ENCODE data around the gene VWA2.
A peak's percentile ranks its signal among the peaks of the same experiment; 100 is the strongest.

The VWA2 gene

GRCh38 chr10:114316744-114317143, 77.7 kb downstream of the VWA2 start:
- no peak overlapping the region for H2BK15ac ChIP-seq (ENCODE audit: low read length)
- no peak overlapping the region for H2BK12ac ChIP-seq (ENCODE audit: low read length)
- H3K23ac ChIP-seq (ENCODE audit: low read depth, low read length, poor library complexity) = no peak overlapping the region
- peaks cover 2% of the 10 kb centered on the region in 2 donors for H3K4me1 ChIP-seq (ENCODE audit: control insufficient read depth in 2 of 2, insufficient read depth in 1 of 2, low read depth in 1 of 2, low read length in 2 of 2)
- no peak overlapping the region for H4K8ac ChIP-seq (ENCODE audit: low read depth, low read length)
- H3K9me3 ChIP-seq (replicated peaks in 1 of 2; ENCODE audit: control insufficient read depth in 2 of 2, insufficient read depth in 1 of 2, low read depth in 1 of 2, low read length in 2 of 2) = no peaks in the 10 kb centered on the region
- H3K27me3 ChIP-seq (ENCODE audit: control insufficient read depth in 3 of 3, insufficient read depth in 3 of 3, low read depth in 1 of 3, low read length in 3 of 3) = no peaks in the 10 kb centered on the region
- H2BK5ac ChIP-seq (ENCODE audit: low read length) = no peak overlapping the region
- H3K4me3 ChIP-seq (ENCODE audit: low read length in 2 of 2) = no peak overlapping the region
- H2AK5ac ChIP-seq (ENCODE audit: low read depth, low read length) = no peak overlapping the region
- no peaks in the 10 kb centered on the region for H3K36me3 ChIP-seq (replicated peaks in 1 of 2; ENCODE audit: control insufficient read depth in 2 of 2, insufficient read depth in 2 of 2, low read length in 2 of 2)
- no peak overlapping the region for H2BK120ac ChIP-seq (ENCODE audit: low read depth, low read length)
- H2AFZ ChIP-seq (ENCODE audit: low read length) = no peak overlapping the region
- H3K4me2 ChIP-seq (ENCODE audit: insufficient read depth, low read length, poor library complexity, severe bottlenecking) = no peak overlapping the region
- H3K9ac ChIP-seq (ENCODE audit: low read depth, low read length, poor library complexity) = no peak overlapping the region
- no peak for DNase-seq (ENCODE audit: low spot score)
- no CpG with 5 or more reads among the region's 5 CpGs for WGBS, 2 donors (ENCODE audit: extremely low coverage in 2 of 2, insufficient read length in 2 of 2, insufficient replicate concordance in 1 of 2)
- H3K79me1 ChIP-seq (ENCODE audit: low read depth, low read length) = no peaks in the 10 kb centered on the region
- no peak overlapping the region for H3K27ac ChIP-seq (replicated peaks; ENCODE audit: low read length)
- no peak overlapping the region for H3K14ac ChIP-seq (ENCODE audit: low read length)
- no peak overlapping the region for H3K18ac ChIP-seq (ENCODE audit: low read length)
- no peak overlapping the region for H4K91ac ChIP-seq (ENCODE audit: low read depth, low read length, poor library complexity)
- no peak overlapping the region for H3K4ac ChIP-seq (ENCODE audit: low read length)

- H3K27me3 ChIP-seq (ENCODE audit: control insufficient read depth in 3 of 3, insufficient read depth in 3 of 3, low read depth in 1 of 3, low read length in 3 of 3) = no peaks in the 10 kb centered on the region
- no peak overlapping the region for H2AK5ac ChIP-seq (ENCODE audit: low read depth, low read length)
- H3K4me3 ChIP-seq (ENCODE audit: low read length in 2 of 2) = no peak overlapping the region
- WGBS, 2 donors (ENCODE audit: extremely low coverage in 2 of 2, insufficient read length in 2 of 2, insufficient replicate concordance in 1 of 2) = no CpG with 5 or more reads among the region's 18 CpGs
- H3K18ac ChIP-seq (ENCODE audit: low read length) = peak overlapping the region; percentile 44
- DNase-seq (ENCODE audit: low spot score) = no peak
- H3K4me1 ChIP-seq (ENCODE audit: control insufficient read depth in 2 of 2, insufficient read depth in 1 of 2, low read depth in 1 of 2, low read length in 2 of 2) = peaks cover 2% of the 10 kb centered on the region in 2 donors
- no peaks in the 10 kb centered on the region for H3K36me3 ChIP-seq (replicated peaks in 1 of 2; ENCODE audit: control insufficient read depth in 2 of 2, insufficient read depth in 2 of 2, low read length in 2 of 2)
- no peak overlapping the region for H3K4me2 ChIP-seq (ENCODE audit: insufficient read depth, low read length, poor library complexity, severe bottlenecking)
- no peak overlapping the region for H3K9ac ChIP-seq (ENCODE audit: low read depth, low read length, poor library complexity)
- no peak overlapping the region for H2BK12ac ChIP-seq (ENCODE audit: low read length)
- no peak overlapping the region for H2BK120ac ChIP-seq (ENCODE audit: low read depth, low read length)
- no peaks in the 10 kb centered on the region for H3K9me3 ChIP-seq (replicated peaks in 1 of 2; ENCODE audit: control insufficient read depth in 2 of 2, insufficient read depth in 1 of 2, low read depth in 1 of 2, low read length in 2 of 2)
- H2BK5ac ChIP-seq (ENCODE audit: low read length) = no peak overlapping the region
- H3K79me1 ChIP-seq (ENCODE audit: low read depth, low read length) = no peaks in the 10 kb centered on the region
- no peak overlapping the region for H4K91ac ChIP-seq (ENCODE audit: low read depth, low read length, poor library complexity)
- no peak overlapping the region for H3K14ac ChIP-seq (ENCODE audit: low read length)
- H4K8ac ChIP-seq (ENCODE audit: low read depth, low read length) = no peak overlapping the region
- no peak overlapping the region for H3K4ac ChIP-seq (ENCODE audit: low read length)
- no peak overlapping the region for H3K27ac ChIP-seq (replicated peaks; ENCODE audit: low read length)
- no peak overlapping the region for H3K23ac ChIP-seq (ENCODE audit: low read depth, low read length, poor library complexity)
- H2BK15ac ChIP-seq (ENCODE audit: low read length) = peak overlapping the region; percentile 30
- H2AFZ ChIP-seq (ENCODE audit: low read length) = no peak overlapping the region
Measured at GRCh38 chr10:114319406-114320248, 80.6 kb downstream of the VWA2 start.

- H3K36me3 ChIP-seq (replicated peaks in 1 of 2; ENCODE audit: control insufficient read depth in 2 of 2, insufficient read depth in 2 of 2, low read length in 2 of 2) = no peaks in the 10 kb centered on the region
- H2BK5ac ChIP-seq (ENCODE audit: low read length) = peak overlapping the region; percentile 27
- H3K4me1 ChIP-seq (ENCODE audit: control insufficient read depth in 2 of 2, insufficient read depth in 1 of 2, low read depth in 1 of 2, low read length in 2 of 2) = peaks cover 4% of the 10 kb centered on the region in 2 donors
- H3K27ac ChIP-seq (replicated peaks; ENCODE audit: low read length) = no peak overlapping the region
- no peak overlapping the region for H2BK15ac ChIP-seq (ENCODE audit: low read length)
- no peak overlapping the region for H3K4me2 ChIP-seq (ENCODE audit: insufficient read depth, low read length, poor library complexity, severe bottlenecking)
- no CpG with 5 or more reads among the region's 23 CpGs for WGBS, 2 donors (ENCODE audit: extremely low coverage in 2 of 2, insufficient read length in 2 of 2, insufficient replicate concordance in 1 of 2)
- no peak for DNase-seq (ENCODE audit: low spot score)
- peak overlapping the region; percentile 49 for H3K23ac ChIP-seq (ENCODE audit: low read depth, low read length, poor library complexity)
- H2BK120ac ChIP-seq (ENCODE audit: low read depth, low read length) = peak overlapping the region; percentile 90
- H3K4ac ChIP-seq (ENCODE audit: low read length) = no peak overlapping the region
- no peaks in the 10 kb centered on the region for H3K79me1 ChIP-seq (ENCODE audit: low read depth, low read length)
- H3K9me3 ChIP-seq (replicated peaks in 1 of 2; ENCODE audit: control insufficient read depth in 2 of 2, insufficient read depth in 1 of 2, low read depth in 1 of 2, low read length in 2 of 2) = no peaks in the 10 kb centered on the region
- no peak overlapping the region for H4K91ac ChIP-seq (ENCODE audit: low read depth, low read length, poor library complexity)
- H3K4me3 ChIP-seq (ENCODE audit: low read length in 2 of 2) = no peak overlapping the region
- no peak overlapping the region for H4K8ac ChIP-seq (ENCODE audit: low read depth, low read length)
- H2AFZ ChIP-seq (ENCODE audit: low read length) = no peak overlapping the region
- H3K27me3 ChIP-seq (ENCODE audit: control insufficient read depth in 3 of 3, insufficient read depth in 3 of 3, low read depth in 1 of 3, low read length in 3 of 3) = no peaks in the 10 kb centered on the region
- no peak overlapping the region for H3K14ac ChIP-seq (ENCODE audit: low read length)
- no peak overlapping the region for H2BK12ac ChIP-seq (ENCODE audit: low read length)
- H3K9ac ChIP-seq (ENCODE audit: low read depth, low read length, poor library complexity) = peak overlapping the region; percentile 61
- peak overlapping the region; percentile 51 for H2AK5ac ChIP-seq (ENCODE audit: low read depth, low read length)
- peak overlapping the region; percentile 76 for H3K18ac ChIP-seq (ENCODE audit: low read length)
Measured at GRCh38 chr10:114320249-114321116, 81.4 kb downstream of the VWA2 start.

- H3K27ac ChIP-seq (replicated peaks; ENCODE audit: low read length) = no peak overlapping the region
- H2BK15ac ChIP-seq (ENCODE audit: low read length) = no peak overlapping the region
Measured at GRCh38 chr10:114322344-114322743, 83.3 kb downstream of the VWA2 start.

More at GRCh38 chr10:114322344-114322743, 83.3 kb downstream of the VWA2 start:
- no peak overlapping the region for H3K4me2 ChIP-seq (ENCODE audit: insufficient read depth, low read length, poor library complexity, severe bottlenecking)
- H3K14ac ChIP-seq (ENCODE audit: low read length) = no peak overlapping the region
- peaks cover 2 to 7% of the 10 kb centered on the region in 2 donors for H3K4me1 ChIP-seq (ENCODE audit: control insufficient read depth in 2 of 2, insufficient read depth in 1 of 2, low read depth in 1 of 2, low read length in 2 of 2)
- H3K79me1 ChIP-seq (ENCODE audit: low read depth, low read length) = no peaks in the 10 kb centered on the region
- no peak overlapping the region for H3K9ac ChIP-seq (ENCODE audit: low read depth, low read length, poor library complexity)
- H4K91ac ChIP-seq (ENCODE audit: low read depth, low read length, poor library complexity) = no peak overlapping the region
- no peak overlapping the region for H2BK12ac ChIP-seq (ENCODE audit: low read length)
- no peak overlapping the region for H3K23ac ChIP-seq (ENCODE audit: low read depth, low read length, poor library complexity)
- H3K36me3 ChIP-seq (replicated peaks in 1 of 2; ENCODE audit: control insufficient read depth in 2 of 2, insufficient read depth in 2 of 2, low read length in 2 of 2) = no peaks in the 10 kb centered on the region
- H3K27me3 ChIP-seq (ENCODE audit: control insufficient read depth in 3 of 3, insufficient read depth in 3 of 3, low read depth in 1 of 3, low read length in 3 of 3) = no peaks in the 10 kb centered on the region
- H2AK5ac ChIP-seq (ENCODE audit: low read depth, low read length) = no peak overlapping the region
- no peak overlapping the region for H3K4me3 ChIP-seq (ENCODE audit: low read length in 2 of 2)
- no peak overlapping the region for H4K8ac ChIP-seq (ENCODE audit: low read depth, low read length)
- DNase-seq (ENCODE audit: low spot score) = no peak
- peak overlapping the region; percentile 4 for H2BK5ac ChIP-seq (ENCODE audit: low read length)
- H3K4ac ChIP-seq (ENCODE audit: low read length) = no peak overlapping the region
- WGBS, 2 donors (ENCODE audit: extremely low coverage in 2 of 2, insufficient read length in 2 of 2, insufficient replicate concordance in 1 of 2) = no CpG with 5 or more reads among the region's 5 CpGs
- H2AFZ ChIP-seq (ENCODE audit: low read length) = no peak overlapping the region
- no peaks in the 10 kb centered on the region for H3K9me3 ChIP-seq (replicated peaks in 1 of 2; ENCODE audit: control insufficient read depth in 2 of 2, insufficient read depth in 1 of 2, low read depth in 1 of 2, low read length in 2 of 2)
- no peak overlapping the region for H3K18ac ChIP-seq (ENCODE audit: low read length)
- H2BK120ac ChIP-seq (ENCODE audit: low read depth, low read length) = no peak overlapping the region
